A549 (cell line): ENCODE data around the gene HLA-A.

ENCODE experiments used
- CBX2 ChIP-seq: fragments of 200-600 bp; sonication (generic); IDR thresholded peaks from 2 replicates; pipeline ENCODE4 v1.6.1; 2016; ENCODE audit warnings: low read depth, mild to moderate bottlenecking, borderline replicate concordance
- CTCF ChIP-seq: fragments of >200 bp; sonication (Bioruptor Twin); formaldehyde crosslinking; IDR thresholded peaks from 3 replicates; pipeline ENCODE4 v1.5.1; 2016
- ELK1 ChIP-seq: fragments of 150-350 bp; IDR thresholded peaks from 2 replicates; pipeline ENCODE4 v1.6.1; 2014; ENCODE audit warnings: low read depth, mild to moderate bottlenecking, low read length
- EP300 ChIP-seq, 2 experiments: fragments of >200 bp; sonication (Bioruptor Twin); formaldehyde crosslinking; IDR thresholded peaks; 2 replicates in 1 of 2; 3 replicates in 1 of 2; pipeline ENCODE4 v1.6.1; 2016 to 2017
- FOSL2 ChIP-seq, 2 experiments: fragments of 450-650 bp in 1 of 2; fragments of >200 bp in 1 of 2; sonication (Bioruptor Twin) in 1 of 2; formaldehyde crosslinking; IDR thresholded peaks; 2 replicates each; pipeline versions ENCODE4 v1.5.0 to v1.6.1; 2016 to 2020; ENCODE audit warnings: mild to moderate bottlenecking in 1 of 2, moderate library complexity in 1 of 2
- GATA3 ChIP-seq: IDR thresholded peaks from 2 replicates; pipeline ENCODE4 v1.6.1; 2012; ENCODE audit warnings: borderline replicate concordance
- HOXA7 ChIP-seq: fragments of 250-450 bp; sonication (Bioruptor Pico); IDR thresholded peaks from 2 replicates; pipeline ENCODE4 v1.5.0; 2020; ENCODE audit warnings: mild to moderate bottlenecking, moderate library complexity
- KDM5A ChIP-seq: fragments of 200-600 bp; sonication (generic); IDR thresholded peaks from 2 replicates; pipeline ENCODE4 v1.6.1; 2016; ENCODE audit warnings: antibody characterized with exemption, mild to moderate bottlenecking
- MAX ChIP-seq: IDR thresholded peaks from 2 replicates; pipeline ENCODE4 v1.6.1; 2012
- POLR2A ChIP-seq: IDR thresholded peaks from 2 replicates; pipeline ENCODE4 v1.6.1; 2012; ENCODE audit warnings: mild to moderate bottlenecking, low read length
- RAD21 ChIP-seq, 2 experiments: fragments of >200 bp in 1 of 2; sonication (Bioruptor Twin) in 1 of 2; formaldehyde crosslinking in 1 of 2; IDR thresholded peaks in 1 of 2; conservative IDR thresholded peaks in 1 of 2; 2 replicates in 1 of 2; 3 replicates in 1 of 2; pipeline ENCODE4 v1.6.1; 2012 to 2018; ENCODE audit warnings: inconsistent platforms in 1 of 2
- REST ChIP-seq: fragments of 200-600 bp; sonication (generic); IDR thresholded peaks from 2 replicates; pipeline ENCODE4 v1.6.1; 2016; ENCODE audit warnings: antibody characterized with exemption, mild to moderate bottlenecking, moderate library complexity
- USF2 ChIP-seq: fragments of 450-650 bp; IDR thresholded peaks from 2 replicates; pipeline ENCODE4 v1.6.1; 2014; ENCODE audit warnings: antibody characterized with exemption
- ZNF302 ChIP-seq: fragments of 250-450 bp; sonication (Bioruptor Pico); IDR thresholded peaks from 2 replicates; pipeline ENCODE4 v1.9.0; 2021; ENCODE audit warnings: inconsistent platforms, mild to moderate bottlenecking, moderate library complexity

GRCh38 chr6:29925321-29925720, 17.0 kb upstream of the HLA-A start:
- no peak for TF ChIP-seq CTCF
- TF ChIP-seq REST = no peak
- TF ChIP-seq RAD21 (conservative IDR thresholded peaks at IDR 0.05 in 1 of 2, IDR thresholded peaks at IDR 0.05 in 1 of 2) = no peak
- no peak for TF ChIP-seq GATA3
- TF ChIP-seq MAX = no peak
- no peak for TF ChIP-seq USF2
- no peak for TF ChIP-seq ZNF302
- TF ChIP-seq KDM5A = no peak
- no peak for TF ChIP-seq HOXA7
- TF ChIP-seq FOSL2 (IDR thresholded peaks at IDR 0.05) = no peak
- TF ChIP-seq FOSL2 (CRISPR knock-in tag; IDR thresholded peaks at IDR 0.05) = no peak
- no peak for TF ChIP-seq POLR2A
- no peak for TF ChIP-seq CBX2
- TF ChIP-seq EP300 (IDR thresholded peaks at IDR 0.05) = no peak
- TF ChIP-seq ELK1 = no peak
